Left hindlimb (tissue), 1 donor: ENCODE results near the gene DOCK3.

Source experiments
- DNase-seq: peaks from one replicate; pipeline ENCODE4 v3.0.0-alpha.2; 2018

The DOCK3 gene

DNA sequence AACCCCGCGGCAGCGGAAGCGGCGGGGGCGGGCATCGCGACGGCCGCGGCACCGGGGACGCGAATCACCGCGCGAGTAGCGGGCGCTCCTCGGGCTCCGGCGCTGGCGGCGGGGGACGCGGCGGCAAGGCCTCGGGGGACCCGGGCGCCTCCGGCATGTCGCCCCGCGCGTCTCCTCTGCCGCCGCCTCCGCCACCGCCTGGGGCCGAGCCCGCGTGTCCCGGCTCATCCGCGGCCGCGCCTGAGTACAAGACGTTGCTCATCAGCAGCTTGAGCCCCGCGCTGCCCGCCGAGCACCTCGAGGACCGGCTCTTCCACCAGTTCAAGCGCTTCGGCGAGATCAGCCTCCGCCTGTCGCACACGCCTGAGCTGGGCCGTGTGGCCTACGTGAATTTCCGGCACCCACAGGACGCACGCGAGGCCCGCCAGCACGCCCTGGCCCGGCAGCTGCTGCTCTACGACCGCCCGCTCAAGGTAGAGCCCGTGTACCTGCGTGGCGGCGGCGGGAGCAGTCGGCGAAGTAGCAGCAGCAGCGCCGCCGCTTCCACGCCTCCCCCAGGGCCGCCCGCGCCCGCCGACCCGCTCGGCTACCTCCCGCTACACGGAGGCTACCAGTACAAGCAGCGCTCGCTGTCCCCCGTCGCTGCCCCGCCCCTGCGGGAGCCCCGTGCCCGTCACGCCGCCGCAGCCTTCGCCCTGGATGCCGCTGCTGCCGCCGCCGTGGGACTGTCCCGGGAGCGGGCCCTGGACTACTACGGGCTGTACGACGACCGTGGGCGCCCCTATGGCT lies 717.0 kb downstream of the DOCK3 start:
- DNase-seq = no peak

DNA sequence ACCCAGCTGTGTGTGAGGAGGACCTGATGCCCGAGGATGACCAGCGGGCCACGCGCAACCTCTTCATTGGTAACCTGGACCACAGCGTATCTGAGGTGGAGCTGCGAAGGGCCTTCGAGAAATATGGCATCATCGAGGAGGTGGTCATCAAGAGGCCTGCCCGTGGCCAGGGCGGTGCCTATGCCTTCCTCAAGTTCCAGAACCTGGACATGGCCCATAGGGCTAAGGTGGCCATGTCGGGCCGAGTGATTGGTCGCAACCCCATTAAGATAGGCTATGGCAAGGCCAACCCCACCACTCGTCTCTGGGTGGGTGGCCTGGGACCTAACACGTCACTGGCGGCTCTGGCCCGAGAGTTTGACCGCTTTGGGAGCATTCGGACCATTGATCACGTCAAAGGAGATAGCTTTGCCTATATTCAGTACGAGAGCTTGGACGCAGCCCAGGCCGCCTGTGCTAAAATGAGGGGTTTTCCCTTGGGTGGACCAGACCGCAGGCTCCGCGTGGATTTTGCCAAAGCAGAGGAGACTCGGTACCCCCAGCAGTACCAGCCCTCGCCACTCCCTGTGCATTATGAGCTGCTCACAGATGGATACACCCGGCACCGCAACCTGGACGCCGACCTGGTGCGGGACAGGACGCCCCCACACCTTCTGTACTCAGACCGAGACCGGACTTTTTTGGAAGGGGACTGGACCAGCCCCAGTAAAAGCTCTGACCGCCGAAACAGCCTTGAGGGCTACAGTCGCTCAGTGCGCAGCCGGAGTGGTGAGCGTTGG lies 717.8 kb downstream of the DOCK3 start:
- no peak for DNase-seq

- DNase-seq = no peak
Measured at GRCh38 chr3:51393134-51393495, 718.4 kb downstream of the DOCK3 start.

GRCh38 chr3:51393564-51393963 lies 718.8 kb downstream of the DOCK3 start:
- DNase-seq = no peak

DNA sequence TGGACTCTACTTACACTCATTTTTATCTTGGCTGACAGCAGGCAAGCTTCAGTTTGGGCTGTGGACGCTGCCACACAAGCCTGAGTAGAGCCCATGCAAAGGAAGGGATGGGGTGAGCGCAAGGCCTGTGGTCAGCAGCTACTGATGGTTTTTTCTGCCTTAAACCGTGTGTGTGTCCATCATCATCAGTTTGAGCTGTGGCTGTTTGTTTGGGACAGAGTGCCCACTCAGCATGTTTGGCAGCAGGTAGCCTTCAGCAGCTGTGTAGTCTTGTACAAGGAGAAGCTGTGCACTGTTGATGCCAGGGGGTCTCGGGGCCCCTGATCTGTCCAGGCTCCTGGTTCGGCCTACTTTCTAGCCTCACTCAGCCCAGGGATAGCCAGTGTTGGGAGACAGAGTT lies 719.8 kb downstream of the DOCK3 start:
- DNase-seq = no peak

DNA sequence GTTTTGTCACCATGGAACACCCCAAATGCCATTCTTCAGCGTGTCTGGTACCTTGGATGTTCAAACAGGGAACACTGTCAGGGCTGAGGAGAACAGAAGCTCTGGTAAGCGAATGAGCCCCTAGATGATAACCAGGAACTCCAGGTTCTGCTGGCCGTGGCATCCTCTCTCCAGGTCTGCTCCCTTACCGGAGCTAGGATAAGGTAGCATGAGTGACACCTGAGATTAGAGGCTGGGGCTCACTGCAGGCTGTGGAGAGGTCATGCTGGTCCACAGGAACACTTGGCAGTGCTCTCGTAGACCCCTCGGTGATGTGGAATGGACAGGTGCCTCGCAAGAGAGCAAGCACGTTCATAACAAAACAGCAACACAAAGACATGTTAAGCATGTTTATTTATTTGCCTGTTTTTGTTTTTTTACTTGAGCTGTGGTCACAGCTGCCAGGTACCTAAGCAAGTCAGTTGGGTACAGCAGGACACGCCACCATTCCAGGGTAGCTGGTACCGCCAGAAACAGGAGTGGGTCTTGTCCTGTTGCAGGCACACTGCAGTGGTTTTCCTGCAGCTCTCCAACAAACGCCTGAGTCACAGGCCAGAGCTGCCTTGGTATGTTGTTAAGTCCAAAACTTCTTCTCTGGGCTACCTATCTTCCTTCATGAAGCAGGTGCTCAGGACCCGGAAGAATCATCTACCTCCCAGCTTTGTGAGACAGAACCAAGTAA lies 720.9 kb downstream of the DOCK3 start:
- DNase-seq = no peak

- no peak for DNase-seq
Measured at GRCh38 chr3:51396401-51396800, 721.7 kb downstream of the DOCK3 start.

GRCh38 chr3:51397392-51397791 lies 722.7 kb downstream of the DOCK3 start:
- no peak for DNase-seq

- no peak for DNase-seq
Measured at GRCh38 chr3:51398595-51399310, 724.0 kb downstream of the DOCK3 start.

DNA sequence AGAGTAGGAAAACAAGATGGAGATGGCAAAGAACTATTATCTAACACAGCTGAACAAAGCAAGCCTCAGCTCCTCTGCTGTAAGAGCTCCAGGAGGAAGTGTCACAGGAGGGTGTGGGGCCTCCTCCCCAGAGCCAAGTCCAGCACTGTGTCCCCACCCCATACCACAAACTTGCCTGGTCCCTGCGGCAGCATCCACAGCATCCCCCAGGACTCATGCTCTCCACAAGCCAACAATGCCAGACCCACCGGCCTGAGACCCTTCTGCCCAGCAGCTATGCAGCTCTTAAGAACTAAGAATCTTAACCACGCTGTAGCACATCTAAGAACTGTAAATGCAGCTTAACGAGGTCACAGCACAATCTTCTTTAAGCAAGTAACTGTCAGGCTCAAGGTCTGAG lies 725.4 kb downstream of the DOCK3 start:
- no peak for DNase-seq

DNA sequence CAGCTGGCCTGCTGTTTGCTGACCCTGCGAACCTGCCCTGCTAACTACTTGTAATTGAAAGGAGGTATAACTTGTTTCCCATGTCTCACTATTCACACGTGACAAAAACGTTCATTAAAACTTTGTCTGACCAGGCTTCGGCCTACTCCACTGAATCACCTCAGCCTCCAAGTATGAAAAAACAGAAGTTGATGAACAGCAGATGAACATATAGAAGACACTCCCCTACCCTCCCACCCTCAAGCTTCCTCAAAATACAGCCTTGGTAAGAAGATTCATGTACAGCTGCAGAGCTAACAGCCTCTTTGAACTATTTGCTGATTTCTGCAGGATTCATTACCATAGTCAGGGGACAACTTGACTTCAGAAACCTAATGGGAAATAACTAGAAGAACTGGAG lies 727.0 kb downstream of the DOCK3 start:
- DNase-seq = no peak

DNA sequence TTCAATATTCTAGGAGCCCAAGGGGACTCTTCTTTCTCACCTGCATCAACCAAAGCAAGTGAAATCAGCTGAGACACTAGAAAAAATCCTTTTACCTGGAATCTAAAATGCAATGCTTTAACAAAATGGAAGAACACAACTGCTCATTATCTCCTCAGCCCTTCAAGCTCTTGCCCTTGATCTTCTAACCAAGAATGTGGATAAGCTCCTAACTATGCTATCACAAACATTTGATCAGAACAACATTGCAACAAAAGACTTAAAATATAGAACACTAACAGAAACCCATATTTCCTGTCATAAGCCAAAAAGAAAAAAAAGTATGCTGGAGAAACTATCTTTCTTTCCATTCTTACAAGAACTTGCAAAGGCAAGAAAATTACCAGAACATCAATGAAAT lies 728.9 kb downstream of the DOCK3 start:
- DNase-seq = no peak

GRCh38 chr3:51408021-51408420 lies 733.3 kb downstream of the DOCK3 start:
- no peak for DNase-seq

DNA sequence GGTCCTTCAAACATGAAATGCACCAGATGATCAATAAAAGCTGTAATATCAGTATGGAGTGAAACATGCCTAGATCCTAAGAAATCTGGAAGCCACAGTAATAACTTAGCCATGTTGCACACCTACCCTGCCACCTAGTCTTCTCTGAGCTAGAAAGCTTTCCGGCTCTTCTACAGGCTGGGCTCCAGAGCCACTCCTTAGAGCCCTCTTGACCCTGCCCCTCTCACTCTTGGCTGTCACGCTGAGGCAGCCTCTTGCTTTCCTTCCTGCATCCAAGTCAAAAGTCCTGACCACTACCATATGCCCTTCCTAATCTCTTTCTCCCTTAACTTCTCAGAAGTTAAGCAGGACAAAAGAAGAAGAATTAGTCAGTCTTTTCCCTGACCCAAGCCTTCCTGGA lies 734.1 kb downstream of the DOCK3 start:
- no peak for DNase-seq

GRCh38 chr3:51422211-51422610 lies 747.5 kb downstream of the DOCK3 start:
- DNase-seq = no peak

- DNase-seq = no peak
Measured at GRCh38 chr3:51426921-51427320, 752.2 kb downstream of the DOCK3 start.

- DNase-seq = no peak
Measured at GRCh38 chr3:51429138-51429537, 754.4 kb downstream of the DOCK3 start.
